AG04450 (cell line): ENCODE measurements around the gene COG8. TPM values are rescaled to one million over a fixed set of nuclear protein-coding genes. Genes with fewer than 3 reads are reported as not detected.

Experiments used
- CTCF ChIA-PET: fragments of 300-600, 350-600 bp; formaldehyde crosslinking; extraction: SDS; loops from one replicate; lab custom pipeline; 2022; ENCODE audit warnings: antibody characterized with exemption, inconsistent platforms; lab: Charles Lee
- POLR2A ChIA-PET: fragments of 350-600 bp; formaldehyde crosslinking; extraction: SDS; loops from one replicate; lab custom pipeline; 2021; ENCODE audit warnings: antibody characterized with exemption, inconsistent platforms; lab: Yijun Ruan, JAX
- DNase-seq: peaks from one replicate; pipeline ENCODE4 v3.0.0-alpha.2; 2011; ENCODE audit warnings: low read depth, low spot score
- H3K27ac ChIP-seq: one replicate; pipeline ENCODE4 v1.5.1; 2012; ENCODE audit warnings: low read depth, low read length, control low read depth
- H3K27me3 ChIP-seq: one replicate; pipeline ENCODE4 v1.6.0; 2012; ENCODE audit warnings: low read length; ENCODE audit not compliant: control insufficient read depth, insufficient read depth
- H3K4me3 ChIP-seq: 2 replicates; pipeline ENCODE4 v1.5.1; 2011; ENCODE audit warnings: mild to moderate bottlenecking, low read depth, low read length, control low read depth
- H3K9me3 ChIP-seq: 2 replicates; pipeline ENCODE4 v1.5.1; 2012; ENCODE audit warnings: low read length; ENCODE audit not compliant: control insufficient read depth, insufficient read depth
- polyA plus RNA-seq: library from polyadenylated mRNA; depleted of rRNA; stranded (reverse); fragments of >200 nt; gene quantifications from 2 replicates; pipeline ENCODE4 v1.2.3, GENCODE V29; 2011
- TF ChIP-seq, protein P1 (sequence below): IDR thresholded peaks from 2 replicates; pipeline ENCODE4 v1.5.1; 2011; ENCODE audit warnings: low read depth, low read length, control low read depth, inconsistent platforms

The COG8 gene
- polyA plus RNA-seq, 1 experiment = 22.6 TPM

DNA sequence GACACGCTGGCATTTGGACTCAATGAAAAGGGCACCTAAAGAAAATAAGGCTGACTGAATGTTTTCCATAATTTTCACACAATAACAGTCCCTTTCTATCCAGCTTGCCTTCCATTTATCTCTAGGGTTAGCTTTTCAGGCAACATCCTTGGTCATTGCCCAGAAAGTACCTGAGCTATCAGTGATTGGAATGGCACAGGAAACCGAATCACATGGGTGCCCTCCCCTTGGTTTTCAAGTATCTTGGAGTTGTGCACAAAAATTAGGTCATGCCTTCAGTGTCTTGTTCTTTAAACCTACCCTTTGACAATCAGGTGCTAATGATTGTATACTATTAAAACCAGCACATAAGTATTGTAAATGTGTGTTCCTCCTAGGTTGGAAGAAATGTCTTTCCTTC, 31.5 kb downstream of the COG8 start:
- Histone ChIP-seq H3K4me3 (no peak overlapping the region), H3K27ac (no peak overlapping the region), H3K9me3 (no peaks in the 10 kb centered on the region; the same call in 1 of the 2 replicates), H3K27me3 (no peaks in the 10 kb centered on the region)
- CTCF ChIA-PET = interaction anchor here (0.7 kb wide), 1 partner anchor 155 kb away, joined by 3 read pairs; no protein-coding TSS in a partner anchor
- no peak for DNase-seq
- TF ChIP-seq, protein P1, sequence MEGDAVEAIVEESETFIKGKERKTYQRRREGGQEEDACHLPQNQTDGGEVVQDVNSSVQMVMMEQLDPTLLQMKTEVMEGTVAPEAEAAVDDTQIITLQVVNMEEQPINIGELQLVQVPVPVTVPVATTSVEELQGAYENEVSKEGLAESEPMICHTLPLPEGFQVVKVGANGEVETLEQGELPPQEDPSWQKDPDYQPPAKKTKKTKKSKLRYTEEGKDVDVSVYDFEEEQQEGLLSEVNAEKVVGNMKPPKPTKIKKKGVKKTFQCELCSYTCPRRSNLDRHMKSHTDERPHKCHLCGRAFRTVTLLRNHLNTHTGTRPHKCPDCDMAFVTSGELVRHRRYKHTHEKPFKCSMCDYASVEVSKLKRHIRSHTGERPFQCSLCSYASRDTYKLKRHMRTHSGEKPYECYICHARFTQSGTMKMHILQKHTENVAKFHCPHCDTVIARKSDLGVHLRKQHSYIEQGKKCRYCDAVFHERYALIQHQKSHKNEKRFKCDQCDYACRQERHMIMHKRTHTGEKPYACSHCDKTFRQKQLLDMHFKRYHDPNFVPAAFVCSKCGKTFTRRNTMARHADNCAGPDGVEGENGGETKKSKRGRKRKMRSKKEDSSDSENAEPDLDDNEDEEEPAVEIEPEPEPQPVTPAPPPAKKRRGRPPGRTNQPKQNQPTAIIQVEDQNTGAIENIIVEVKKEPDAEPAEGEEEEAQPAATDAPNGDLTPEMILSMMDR = no peak
- POLR2A ChIA-PET = no interaction called here

DNA sequence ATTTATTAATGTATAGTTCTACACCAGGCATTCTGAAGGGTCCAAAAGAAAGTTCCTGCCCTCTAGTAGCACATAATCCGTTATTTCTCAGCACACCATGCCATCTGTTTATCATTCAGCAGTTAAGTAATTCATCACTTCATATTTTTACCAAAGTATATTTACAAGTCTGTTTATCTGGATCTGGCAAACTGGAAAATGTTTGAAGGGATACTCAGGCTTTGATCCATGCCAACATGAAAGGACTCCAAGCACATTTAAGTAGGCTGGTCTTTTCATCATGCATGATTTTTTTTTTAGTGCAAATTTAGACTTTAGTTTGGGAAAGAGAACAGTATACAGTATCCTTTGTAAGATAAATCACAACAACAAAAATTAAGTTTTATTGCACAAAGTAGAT, 32.3 kb downstream of the COG8 start:
- no peak overlapping the region for H3K4me3 ChIP-seq
- TF ChIP-seq, protein P1 = no peak
- H3K9me3 ChIP-seq = no peaks in the 10 kb centered on the region; the same call in 1 of the 2 replicates
- POLR2A ChIA-PET = no interaction called here
- no peak overlapping the region for H3K27ac ChIP-seq
- H3K27me3 ChIP-seq = no peaks in the 10 kb centered on the region
- DNase-seq = no peak
- CTCF ChIA-PET = no interaction called here

DNA sequence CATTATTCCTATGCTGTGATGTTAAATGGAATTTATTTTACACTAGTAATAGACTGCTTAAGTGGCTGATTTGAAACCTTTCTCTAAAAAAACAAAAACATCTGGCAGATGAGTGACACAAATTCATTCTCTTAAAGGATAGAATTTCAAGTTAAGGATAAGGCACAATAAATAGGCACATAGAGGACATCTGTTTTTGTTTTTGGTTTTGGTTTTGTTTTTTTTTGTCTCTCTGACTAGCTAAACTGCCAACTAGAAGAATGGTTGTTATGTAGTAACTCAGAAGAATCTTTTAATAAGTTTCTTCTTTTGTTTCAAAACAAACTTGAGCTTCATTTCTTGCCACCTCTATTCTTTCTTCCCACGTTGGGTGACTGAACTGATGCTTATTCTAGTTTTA, 33.3 kb downstream of the COG8 start:
- Histone ChIP-seq H3K27me3 (no peaks in the 10 kb centered on the region), H3K4me3 (no peak overlapping the region), H3K9me3 (no peaks in the 10 kb centered on the region; the same call in 1 of the 2 replicates), H3K27ac (no peak overlapping the region)
- ChIA-PET POLR2A (interaction anchor here (0.5 kb wide), 1 partner anchor 288 kb away, joined by 3 read pairs; no protein-coding TSS in a partner anchor), CTCF (no interaction called here)
- TF ChIP-seq, protein P1 = no peak
- no peak for DNase-seq

DNA sequence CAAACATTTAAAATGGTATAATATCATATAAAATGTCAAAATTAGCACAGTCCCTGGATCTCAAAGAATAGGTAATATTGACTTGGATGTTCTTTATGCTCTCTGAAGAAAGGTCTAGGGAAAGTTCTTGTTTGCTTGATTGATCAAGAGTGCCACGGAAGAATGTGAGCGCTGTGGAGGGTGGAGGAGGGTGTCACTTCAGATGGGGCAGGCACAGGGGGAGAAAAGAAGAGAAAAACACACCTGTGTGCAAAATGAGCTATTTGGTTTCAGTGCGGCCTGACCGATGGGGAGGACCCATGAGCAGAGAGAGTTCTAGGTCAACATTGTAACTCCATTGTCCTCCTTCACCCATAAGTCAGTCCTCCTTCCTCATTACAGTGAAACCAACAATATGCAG, 37.1 kb downstream of the COG8 start:
- Histone ChIP-seq H3K27ac (no peak overlapping the region), H3K4me3 (no peak overlapping the region), H3K9me3 (no peaks in the 10 kb centered on the region), H3K27me3 (no peaks in the 10 kb centered on the region)
- CTCF ChIA-PET = interaction anchor here (0.5 to 1.6 kb wide), 3 partner anchors 8 to 31 kb away, joined by 3 to 6 read pairs (median 6); no protein-coding TSS in a partner anchor
- DNase-seq = no peak
- TF ChIP-seq, protein P1 = no peak
- POLR2A ChIA-PET = interaction anchor here (0.6 kb wide), 1 partner anchor 10 kb away, joined by 3 read pairs; no protein-coding TSS in a partner anchor

DNA sequence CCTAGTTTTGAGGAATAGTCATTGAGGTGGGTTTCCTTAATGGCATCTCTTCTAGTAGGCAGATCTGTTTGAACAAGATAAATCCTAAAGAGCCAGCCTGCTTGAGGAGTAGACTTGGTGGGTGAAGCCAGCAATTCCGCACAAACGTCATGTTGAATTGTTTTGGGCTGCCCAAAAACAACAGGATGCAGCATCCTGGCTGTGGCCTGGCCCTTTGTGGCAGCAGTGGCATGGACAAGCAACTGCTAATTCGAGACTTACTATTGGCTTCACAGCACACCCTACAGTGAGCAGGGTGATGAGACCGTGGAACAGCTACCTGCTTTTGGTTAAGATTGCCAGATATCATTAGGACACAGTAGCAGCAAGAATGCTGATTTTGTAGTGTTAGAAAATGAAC, 37.5 kb downstream of the COG8 start:
- Histone ChIP-seq H3K4me3 (no peak overlapping the region), H3K27ac (no peak overlapping the region), H3K9me3 (no peaks in the 10 kb centered on the region), H3K27me3 (no peaks in the 10 kb centered on the region)
- ChIA-PET POLR2A (no interaction called here), CTCF (interaction anchor here (0.5 to 1.6 kb wide), 2 partner anchors 9 to 31 kb away, joined by 6 read pairs; no protein-coding TSS in a partner anchor)
- TF ChIP-seq, protein P1 = no peak
- no peak for DNase-seq
